Limb (tissue), 2 donors: ENCODE data around the gene HAND2.

ENCODE experiments used
- DNase-seq, 2 donors: peaks; one replicate each; pipeline ENCODE4 v3.0.0-alpha.2; 2016; ENCODE audit errors: extremely low spot score in 2 of 2

HAND2 gene

GRCh38 chr4:173536808-173537429, 6.9 kb upstream of the HAND2 start:
- DNase-seq, result peak in 1 of 2 donors; percentile 50

GRCh38 chr4:173535957-173536356, 5.9 kb upstream of the HAND2 start:
- peak in 1 of 2 donors; percentile 31 for DNase-seq

DNA sequence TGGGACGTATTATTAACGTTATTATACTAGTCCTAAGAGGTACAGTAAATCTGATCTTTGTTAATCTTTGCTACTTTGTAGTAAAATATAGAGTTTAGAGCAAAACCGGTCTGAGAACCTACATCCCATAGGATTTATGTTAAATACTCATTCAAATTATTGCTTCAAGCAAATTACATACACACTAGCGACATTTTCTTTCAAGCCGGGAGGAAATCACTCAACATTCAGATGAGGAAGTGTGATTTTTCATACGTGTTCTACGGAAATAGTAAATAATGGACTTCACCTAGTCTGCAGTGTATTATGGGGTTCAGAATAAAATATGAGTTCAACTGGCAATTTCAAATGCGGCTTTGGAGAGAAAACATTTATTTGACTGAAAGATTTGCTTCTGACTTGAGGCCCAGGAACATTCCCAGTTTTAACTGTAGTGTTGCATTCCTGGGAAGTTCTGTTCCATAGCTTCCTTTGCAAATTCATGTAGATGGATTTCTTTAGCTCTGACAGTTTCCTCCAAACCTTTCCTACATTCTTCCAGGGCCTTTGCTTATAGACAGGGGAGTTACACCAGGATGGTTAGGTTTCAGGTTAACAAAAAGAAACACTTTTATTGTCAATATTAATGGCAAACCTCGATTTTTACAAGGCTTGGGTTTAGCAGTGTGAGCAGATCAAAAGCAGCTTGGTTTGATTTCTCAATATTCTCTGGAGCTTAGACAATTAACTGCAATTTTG, 5.3 kb upstream of the HAND2 start:
- DNase-seq, result no peak

DNA sequence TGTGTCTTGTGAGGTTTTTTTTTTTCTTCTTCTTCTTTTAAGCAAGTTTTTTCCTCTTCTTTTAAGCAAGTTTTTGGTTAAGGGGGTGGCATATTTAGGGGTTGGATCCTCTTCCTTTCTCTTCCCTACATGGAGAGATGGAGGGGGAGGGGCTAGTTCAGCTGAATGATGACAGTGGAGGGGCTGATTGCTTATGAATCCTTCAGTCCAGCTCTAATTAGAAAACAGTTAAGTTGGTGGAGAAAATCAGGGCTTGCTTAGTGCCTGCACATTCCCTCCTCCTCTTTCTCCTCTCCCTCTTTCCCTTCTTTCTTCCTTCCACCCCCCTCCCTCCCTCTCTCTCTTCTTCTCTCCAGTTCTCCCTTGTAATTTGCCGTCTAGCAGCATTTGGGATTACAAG, 4.4 kb upstream of the HAND2 start:
- no peak for DNase-seq

- DNase-seq, result peak in 1 of 2 donors; percentile 32
These were observed 2.9 kb upstream of the HAND2 start for GRCh38 chr4:173532725-173533511.

DNA sequence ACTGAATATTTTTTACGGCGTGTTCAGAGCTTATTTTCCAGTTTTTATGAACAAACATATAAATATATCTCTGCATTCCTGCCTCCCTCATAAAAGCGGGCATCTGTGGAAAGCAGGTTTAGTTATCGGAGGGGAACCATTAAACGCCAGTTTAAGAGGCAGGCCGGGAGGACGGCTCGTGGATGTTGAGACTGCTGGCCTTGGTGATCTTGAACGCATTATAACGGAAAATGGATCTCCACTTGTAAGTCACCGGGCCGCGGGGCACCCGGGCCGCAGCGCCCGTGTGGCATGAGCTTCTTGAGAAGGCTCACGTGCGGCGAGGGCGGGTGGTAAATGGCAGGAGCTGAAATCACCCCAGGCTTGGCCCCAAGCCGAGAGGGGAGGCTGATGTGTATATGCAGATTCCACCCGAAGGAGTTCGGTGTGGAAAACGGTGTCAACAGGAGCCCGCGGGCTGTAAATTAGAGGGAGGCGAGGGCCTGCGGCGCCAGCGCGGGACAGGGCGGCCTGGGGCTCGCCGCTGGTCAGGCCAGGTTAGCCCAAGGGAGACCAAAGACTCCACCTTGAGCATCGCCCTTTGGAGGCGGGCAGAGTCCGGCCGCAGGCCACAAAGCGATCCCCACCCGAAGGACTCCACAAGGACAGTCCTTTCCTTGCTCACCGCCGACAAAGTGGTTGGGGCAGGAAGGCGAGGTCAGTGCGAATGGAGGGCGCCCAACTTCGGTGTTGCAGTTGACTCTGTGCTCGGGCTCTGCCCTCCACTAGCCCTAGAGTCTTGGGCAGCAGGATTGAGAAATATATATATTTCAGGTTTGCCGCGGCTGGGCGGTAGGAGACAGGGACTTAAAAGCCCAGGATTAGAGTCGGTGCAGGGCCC, 1.3 kb upstream of the HAND2 start:
- peak in 1 of 2 donors; percentile 58 for DNase-seq

- DNase-seq, result peak in 1 of 2 donors; percentile 51
These were observed 477 bp upstream of the HAND2 start for GRCh38 chr4:173530326-173531085.

GRCh38 chr4:173528378-173529321, 1.4 kb downstream of the HAND2 start:
- DNase-seq, result peak in 1 of 2 donors; percentile 61

DNA sequence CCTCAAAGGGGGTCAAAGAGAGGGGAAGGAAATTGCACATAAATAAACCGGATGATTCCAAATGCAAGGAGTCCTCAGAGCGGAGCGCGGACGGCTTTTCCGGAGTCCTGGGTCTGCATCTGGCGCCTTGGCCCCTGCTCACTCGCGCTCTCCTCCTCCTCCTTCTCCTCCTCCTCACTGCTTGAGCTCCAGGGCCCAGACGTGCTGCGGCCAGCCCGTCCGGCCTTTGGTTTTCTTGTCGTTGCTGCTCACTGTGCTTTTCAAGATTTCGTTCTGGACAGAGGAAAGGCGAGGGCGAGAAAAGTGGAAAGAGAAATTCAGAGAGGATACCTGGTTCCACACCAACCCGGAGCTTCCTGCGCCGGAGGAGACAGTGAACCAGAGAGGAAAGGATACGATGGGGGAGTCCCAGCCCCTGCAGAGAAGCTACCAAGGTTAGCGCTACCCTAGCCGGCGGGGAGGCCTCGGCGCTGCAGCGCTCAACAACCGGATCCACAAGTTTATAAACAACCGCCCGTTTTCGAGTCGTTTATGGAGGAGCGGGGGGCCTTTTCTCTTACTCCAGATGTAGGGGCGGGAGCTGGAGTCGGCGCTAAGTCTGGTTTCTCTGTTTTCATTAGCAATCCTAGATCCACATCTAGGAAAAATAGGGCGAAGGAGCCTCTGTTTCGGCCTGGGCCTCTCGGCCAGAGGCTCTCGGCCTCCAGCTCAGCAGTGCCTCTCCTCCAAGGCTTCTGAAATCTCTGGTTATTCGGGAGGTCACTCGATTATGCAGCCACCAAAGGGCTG, 2.7 kb downstream of the HAND2 start:
- DNase-seq, result peak in 1 of 2 donors; percentile 64

- peak in 1 of 2 donors; percentile 45 for DNase-seq
These were observed 3.3 kb downstream of the HAND2 start for GRCh38 chr4:173526724-173527102.

GRCh38 chr4:173526027-173526482, 4.0 kb downstream of the HAND2 start:
- peak in 1 of 2 donors; percentile 57 for DNase-seq

- peak in 1 of 2 donors; percentile 61 for DNase-seq
These were observed 4.7 kb downstream of the HAND2 start for GRCh38 chr4:173525118-173526011.

DNA sequence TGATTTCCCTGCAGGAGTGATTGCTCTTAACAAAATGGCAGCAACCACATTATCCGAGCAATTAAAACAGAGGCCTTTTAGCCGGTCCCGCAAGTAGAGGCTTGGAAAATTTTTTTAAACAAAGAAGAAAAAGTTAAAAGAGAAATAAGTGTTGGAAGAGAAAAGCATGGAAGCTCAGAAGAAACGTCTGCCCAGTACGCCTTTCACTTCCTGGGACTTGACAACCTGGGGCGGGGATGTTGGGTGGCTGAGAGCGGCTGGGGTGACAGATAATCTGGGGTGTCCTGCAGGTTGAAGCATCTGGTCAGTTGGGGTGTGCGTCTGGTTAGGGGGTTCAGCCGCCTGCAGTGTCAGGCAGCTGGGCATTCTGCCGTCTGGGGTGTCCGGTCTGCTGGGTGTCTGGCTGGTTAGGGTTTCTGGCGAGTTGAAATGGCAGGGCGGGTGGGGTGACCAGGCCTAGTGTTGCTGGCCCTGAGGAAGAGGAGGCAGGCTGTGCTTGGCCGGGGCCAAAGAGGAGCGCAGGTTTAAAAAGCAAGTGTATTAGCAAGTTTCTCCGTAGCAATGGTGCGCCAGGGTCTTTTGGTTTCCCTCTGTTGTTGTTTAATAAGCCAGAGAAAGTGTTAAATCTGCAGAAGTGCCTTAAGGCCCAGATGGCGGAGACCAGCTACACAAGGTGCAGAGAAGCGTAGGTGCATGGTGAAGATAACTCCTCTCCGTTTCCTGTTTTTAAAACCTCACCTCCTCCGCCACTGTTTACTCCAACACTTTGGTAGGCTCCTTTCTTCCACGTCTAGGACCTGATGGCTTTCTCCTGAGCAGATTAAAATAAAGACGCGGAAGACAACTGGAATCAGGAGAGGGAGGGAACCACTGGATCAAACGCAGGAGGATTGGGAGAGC, 5.6 kb downstream of the HAND2 start:
- DNase-seq, result peak in 1 of 2 donors; percentile 40

DNA sequence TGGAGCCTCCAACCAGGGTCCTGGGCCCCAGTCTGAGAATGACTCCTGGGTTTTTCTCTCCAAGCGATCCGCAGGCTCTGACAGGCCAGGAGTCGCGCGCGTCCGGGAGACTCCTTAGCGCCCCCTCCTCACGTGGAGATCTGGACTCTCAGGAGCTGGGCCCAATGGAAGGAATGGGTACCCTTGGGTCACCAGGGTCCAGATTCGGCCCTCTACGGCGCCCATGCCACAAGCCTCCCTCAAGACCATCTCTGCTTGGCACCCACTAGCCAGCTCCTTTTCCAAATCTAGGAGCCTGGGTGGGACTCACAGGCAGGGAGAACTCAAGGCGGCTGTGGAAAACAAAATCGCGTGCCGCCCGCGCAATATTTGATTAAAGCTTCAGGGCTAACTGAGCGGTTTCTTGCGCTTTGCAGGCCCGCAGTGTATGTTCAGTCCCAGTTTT, 7.1 kb downstream of the HAND2 start:
- peak in 1 of 2 donors; percentile 70 for DNase-seq

DNA sequence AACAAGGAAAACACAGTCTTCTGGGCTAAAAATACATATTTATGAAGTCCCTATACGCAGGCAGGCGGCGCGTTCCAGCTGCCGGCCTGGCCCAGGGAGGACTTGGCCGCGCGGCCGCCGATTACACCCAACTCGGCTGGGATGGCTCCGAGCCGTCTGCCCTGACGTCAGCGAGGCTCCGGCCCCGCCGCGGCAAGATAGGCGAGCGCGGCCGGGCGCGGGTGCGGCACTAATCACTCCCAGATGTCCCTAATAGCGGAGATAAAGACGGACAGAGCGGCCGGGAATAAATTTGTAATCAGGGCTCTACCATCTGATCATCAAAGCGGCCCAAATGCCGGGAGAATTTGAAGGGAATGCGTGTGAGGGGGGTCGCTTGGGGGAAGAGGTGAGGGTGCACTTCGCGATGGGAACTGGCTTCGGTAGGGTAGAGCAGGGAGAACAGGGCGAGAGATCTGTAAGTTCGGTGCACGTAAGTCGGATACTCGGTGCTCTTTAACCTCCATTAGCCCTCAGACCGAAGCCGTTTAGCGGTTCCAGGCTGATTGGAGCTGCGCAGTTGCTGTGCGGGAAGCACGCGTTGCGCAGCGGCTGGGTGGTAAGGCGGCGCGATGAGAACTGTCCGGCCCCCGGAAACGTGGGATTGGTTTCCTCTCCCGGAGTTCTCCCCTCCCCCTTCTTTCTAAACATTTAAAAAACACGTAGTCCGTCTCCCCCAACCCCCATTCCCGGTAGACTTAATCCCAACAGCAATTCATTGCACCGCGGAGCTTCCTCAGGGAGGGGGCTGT, 7.7 kb downstream of the HAND2 start:
- peak; percentile 86 to 88 for DNase-seq
